KOPT-K1 (cell line): ENCODE measurements around the gene ZBTB21.
"Not testable (repeated sequence)": the region's sequence is repeated elsewhere in the genome, so short reads cannot be mapped to it uniquely, and the experiment has no call there.

Experiments
- H3K27ac ChIP-seq: fragments of 200-600 bp; sonication (generic); 2 replicates; pipeline ENCODE4 v1.5.1; 2016; ENCODE audit warnings: antibody characterized with exemption, mild to moderate bottlenecking, low read depth, low read length; ENCODE audit not compliant: poor library complexity, severe bottlenecking
- H3K36me3 ChIP-seq: fragments of 200-600 bp; sonication (generic); 2 replicates; pipeline ENCODE4 v1.5.1; 2017; ENCODE audit warnings: antibody characterized with exemption, mild to moderate bottlenecking, low read length, moderate library complexity; ENCODE audit not compliant: insufficient read depth
- H3K9me3 ChIP-seq: fragments of 200-600 bp; sonication (generic); 2 replicates; pipeline ENCODE4 v1.5.1; 2017; ENCODE audit warnings: antibody characterized with exemption, low read length, mild to moderate bottlenecking; ENCODE audit not compliant: insufficient read depth, poor library complexity, severe bottlenecking

Gene ZBTB21

DNA sequence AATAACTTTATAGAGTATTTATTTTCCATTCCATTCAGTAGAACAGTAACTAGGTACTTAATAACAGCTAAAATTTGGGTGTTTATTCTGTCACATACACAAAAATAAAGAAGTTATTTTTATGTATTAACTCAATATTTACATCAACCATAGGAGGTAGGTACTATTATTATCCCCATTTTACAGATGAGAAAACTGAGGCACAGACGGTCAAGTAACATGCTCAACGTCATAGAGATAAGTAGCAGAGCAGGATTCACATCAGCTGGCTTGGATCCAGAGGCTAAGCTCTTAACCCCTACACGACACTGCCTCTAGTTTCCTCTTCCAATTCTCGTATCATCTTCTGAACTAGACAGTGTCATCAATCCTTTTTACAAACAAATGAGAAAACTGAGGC lies 9.3 kb downstream of the ZBTB21 start:
- H3K27ac ChIP-seq, result no peak overlapping the region
- H3K36me3 ChIP-seq, result peaks cover 79% of the 10 kb centered on the region

DNA sequence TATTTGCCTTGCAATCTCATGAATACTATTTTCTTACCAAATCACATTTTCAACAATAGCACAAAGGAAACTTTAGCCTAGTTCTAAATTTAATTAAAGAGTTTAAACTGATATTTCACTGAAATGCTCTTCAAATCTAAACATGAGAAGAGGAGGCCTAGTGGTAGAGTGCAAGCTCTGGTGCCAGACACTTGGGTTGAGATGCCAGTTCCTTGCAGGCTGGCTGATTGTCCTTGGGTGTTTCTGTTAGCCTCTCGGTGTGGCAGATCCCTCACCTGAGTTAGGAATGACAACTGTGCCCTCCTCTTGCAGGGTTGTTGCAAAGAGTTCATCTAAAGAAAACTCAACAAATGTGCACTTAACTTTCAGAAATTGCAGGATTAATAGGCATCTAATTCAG lies 12.5 kb downstream of the ZBTB21 start:
- Histone ChIP-seq H3K27ac (no peak overlapping the region), H3K36me3 (peaks cover 96% of the 10 kb centered on the region)

More for the DNA sequence above, 9.3 kb downstream of the ZBTB21 start:
- H3K9me3 ChIP-seq, result peaks cover 20% of the 10 kb centered on the region

DNA sequence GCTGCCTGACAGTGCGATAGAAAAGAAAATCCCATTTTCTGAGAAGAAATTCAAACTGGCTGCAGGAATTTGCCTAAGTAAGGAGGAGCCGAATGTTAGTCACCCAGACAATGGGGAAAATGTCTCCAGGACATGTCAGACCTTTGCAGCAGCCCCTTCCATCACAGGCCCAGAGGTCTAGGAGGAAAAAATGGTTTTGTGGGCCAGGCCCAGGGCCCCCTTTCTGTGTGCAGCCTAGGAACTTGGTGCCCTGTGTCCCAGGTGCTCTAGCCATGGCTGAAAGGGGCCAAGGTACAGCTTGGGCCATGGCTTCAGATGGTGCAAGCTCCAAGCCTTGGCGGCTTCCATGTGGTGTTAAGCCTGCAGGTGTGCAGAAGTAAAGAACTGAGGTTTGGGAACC lies 14.6 kb downstream of the ZBTB21 start:
- Histone ChIP-seq H3K9me3 (peaks cover 30% of the 10 kb centered on the region), H3K27ac (no peak overlapping the region), H3K36me3 (peaks cover 98% of the 10 kb centered on the region)

More for the DNA sequence above, 12.5 kb downstream of the ZBTB21 start:
- peaks cover 30% of the 10 kb centered on the region for H3K9me3 ChIP-seq

DNA sequence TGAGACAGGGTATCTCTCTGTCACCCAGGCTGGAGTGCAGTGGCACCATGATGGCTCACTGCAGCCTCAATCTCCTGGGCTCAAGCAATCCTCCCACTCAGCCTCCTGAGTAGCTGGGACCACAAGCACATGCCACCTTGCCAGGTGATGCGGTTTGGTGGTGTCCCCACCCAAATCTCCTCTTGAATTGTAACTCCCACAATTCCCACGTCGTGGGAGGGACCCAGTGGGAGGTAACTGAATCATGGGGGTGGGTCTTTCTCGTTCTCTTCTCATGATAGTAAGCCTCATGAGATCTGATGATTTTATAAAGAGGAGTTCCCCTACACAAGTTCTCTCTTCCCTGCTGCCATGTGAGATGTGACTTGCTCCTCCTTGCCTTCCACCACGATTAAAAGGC lies 15.5 kb downstream of the ZBTB21 start:
- peaks cover 30% of the 10 kb centered on the region for H3K9me3 ChIP-seq
- H3K36me3 ChIP-seq, result peaks cover 91% of the 10 kb centered on the region
- H3K27ac ChIP-seq, result not testable (repeated sequence)

DNA sequence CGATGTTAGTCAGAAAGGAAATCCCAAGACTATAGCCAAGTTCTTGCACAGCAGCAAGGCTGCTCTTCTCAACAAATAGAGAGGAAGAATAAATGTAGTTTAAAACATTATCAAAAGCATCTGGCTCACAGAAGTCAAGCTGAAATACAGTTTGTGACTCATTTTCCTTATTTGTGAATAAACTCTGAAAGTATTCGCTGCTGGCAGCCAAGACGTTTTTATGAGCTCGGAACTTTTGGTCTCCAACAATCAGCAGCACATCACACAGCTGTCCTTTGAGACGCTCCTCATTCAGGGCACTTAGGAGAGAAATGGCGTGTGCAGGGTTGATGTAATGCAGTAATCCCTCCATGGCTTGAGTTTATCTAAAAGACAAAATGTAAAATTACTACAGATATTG lies 16.4 kb downstream of the ZBTB21 start:
- Histone ChIP-seq H3K9me3 (peaks cover 30% of the 10 kb centered on the region), H3K27ac (no peak overlapping the region), H3K36me3 (peaks cover 82% of the 10 kb centered on the region)

DNA sequence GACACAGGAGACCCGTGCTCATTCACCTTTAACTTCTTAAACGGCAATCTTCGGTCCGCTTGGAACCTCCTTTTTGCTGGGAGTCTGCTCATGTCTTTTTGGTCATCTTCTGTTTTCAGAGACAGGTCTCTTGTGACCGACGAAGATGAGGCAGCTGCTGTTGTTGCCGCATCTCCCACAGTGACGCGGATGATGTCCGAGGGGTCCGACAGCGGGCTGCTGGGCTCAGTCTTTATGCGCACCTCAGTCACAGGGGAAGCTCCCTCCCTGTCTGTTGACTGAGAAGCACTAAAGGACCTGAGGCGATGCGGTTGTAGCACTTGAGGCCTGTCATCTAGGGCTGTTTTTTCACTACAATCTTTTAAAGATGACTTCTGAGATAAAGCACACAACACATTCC lies 17.6 kb downstream of the ZBTB21 start:
- Histone ChIP-seq H3K9me3 (peaks cover 26% of the 10 kb centered on the region), H3K36me3 (peaks cover 71% of the 10 kb centered on the region)

DNA sequence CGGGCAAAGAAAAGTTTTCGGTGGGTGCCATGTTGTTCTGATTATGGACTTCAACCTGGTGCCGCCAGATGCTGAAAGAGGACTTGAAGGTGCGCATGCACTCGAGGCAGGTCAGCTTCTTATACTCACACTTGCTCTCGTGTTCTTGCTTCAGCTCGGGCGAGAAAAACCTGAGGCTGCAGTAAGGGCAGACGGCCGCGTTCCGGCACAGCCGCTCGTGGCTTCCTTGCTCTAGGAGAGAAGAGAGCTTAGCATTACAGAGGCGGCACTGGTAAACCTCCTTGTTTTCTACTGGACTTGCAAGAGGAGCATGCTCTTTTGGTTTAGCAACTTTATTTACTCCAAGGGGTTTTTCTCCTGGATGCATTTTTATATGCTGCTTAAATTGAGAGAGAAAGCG lies 18.5 kb downstream of the ZBTB21 start:
- H3K36me3 ChIP-seq, result peaks cover 62% of the 10 kb centered on the region
- peaks cover 18% of the 10 kb centered on the region for H3K9me3 ChIP-seq
- H3K27ac ChIP-seq, result no peak overlapping the region

More for the DNA sequence above, 17.6 kb downstream of the ZBTB21 start:
- no peak overlapping the region for H3K27ac ChIP-seq

DNA sequence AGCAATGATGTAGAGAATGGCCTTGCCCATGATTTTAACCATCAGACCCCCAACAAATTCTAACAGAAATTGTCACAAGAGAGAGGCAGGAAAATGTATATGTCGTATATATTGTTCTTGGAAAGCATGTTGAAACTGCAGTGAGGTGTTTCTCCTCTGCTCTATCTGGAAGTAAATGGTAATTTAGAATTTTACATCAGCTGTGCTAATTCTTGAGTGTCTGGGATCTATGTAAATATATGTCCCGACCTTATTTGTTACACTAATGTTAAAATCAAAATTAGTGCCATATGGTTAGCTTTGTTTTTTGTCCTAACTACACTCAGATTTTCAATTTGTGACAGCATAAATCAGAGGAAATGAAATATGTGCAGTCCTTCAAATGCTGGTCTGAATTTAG lies 20.5 kb downstream of the ZBTB21 start:
- Histone ChIP-seq H3K27ac (no peak overlapping the region), H3K36me3 (peaks cover 43% of the 10 kb centered on the region), H3K9me3 (no peaks in the 10 kb centered on the region)

DNA sequence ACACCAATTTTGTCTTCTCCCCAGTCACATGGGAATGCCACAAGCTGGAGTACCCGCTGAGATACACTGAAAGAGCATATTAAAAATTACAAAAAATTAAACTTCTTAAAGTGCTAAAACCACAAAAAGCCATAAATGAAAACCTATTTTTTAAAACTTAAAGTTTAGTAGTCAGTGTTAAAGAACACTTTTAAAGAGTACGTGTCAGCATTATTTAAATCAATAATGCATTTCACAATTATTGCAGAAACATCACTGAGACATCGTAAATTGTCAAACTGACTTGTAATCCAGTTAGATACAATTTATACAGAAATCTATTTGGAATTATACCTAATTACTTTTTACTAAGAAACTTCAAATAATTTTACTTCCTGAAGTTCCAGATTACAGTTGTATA lies 22.9 kb downstream of the ZBTB21 start:
- Histone ChIP-seq H3K9me3 (no peaks in the 10 kb centered on the region), H3K27ac (no peak overlapping the region), H3K36me3 (peaks cover 20% of the 10 kb centered on the region)

DNA sequence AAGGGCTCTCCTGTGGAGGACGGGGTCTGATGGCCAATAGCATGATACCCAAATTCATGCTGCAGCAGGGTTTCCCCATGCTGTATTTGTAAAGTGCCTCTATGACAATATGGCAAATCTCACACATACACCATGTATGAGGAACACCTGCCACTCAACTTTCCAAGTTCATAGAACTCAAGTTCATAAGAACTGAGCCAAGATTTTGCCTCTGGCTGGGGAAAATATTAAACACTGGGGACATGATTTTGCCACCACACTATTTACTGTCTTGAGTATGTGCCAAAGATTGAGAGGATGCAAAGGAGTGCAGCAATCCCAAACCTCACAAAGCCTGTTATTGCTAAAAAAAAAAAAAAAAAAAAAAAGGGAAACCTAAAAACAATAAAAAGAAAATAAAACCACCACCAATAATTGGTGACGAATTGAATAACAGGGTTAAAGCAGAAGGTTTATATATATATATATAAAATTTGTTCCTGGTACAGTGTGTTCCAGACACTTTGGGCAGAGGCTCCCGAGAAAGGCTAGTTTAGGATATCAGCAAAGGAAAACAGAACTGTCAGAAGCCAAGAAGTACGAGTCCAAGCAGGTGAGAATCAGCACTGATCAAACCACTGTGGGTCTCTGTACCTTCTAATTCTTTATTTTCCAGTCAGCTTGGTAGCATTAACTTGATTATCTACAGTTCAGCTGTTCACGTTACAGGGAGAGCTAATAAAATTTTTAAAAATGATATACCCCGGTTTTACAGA lies 24.3 kb downstream of the ZBTB21 start:
- H3K36me3 ChIP-seq, result peaks cover 6% of the 10 kb centered on the region
- no peaks in the 10 kb centered on the region for H3K9me3 ChIP-seq
- H3K27ac ChIP-seq, result no peak overlapping the region

DNA sequence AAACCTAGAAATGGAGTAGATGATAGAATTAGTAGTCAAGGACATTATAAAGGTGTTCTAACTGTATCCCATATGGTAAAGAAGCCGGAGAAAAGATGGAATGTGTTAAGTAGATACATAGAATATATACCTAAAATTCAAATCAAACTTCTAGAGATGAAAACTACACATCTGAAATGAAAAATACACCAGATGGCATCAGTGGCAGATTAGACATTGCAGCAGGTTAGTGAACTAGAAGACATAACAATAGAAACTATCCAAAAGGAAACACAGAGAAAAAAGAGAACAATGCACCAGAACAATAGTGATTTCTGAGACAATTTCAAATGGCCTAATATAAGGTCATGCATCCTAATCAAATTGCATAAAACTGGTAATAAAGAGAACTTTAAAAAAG lies 26.9 kb downstream of the ZBTB21 start:
- peaks cover 11% of the 10 kb centered on the region for H3K9me3 ChIP-seq
- H3K27ac ChIP-seq, result no peak overlapping the region

DNA sequence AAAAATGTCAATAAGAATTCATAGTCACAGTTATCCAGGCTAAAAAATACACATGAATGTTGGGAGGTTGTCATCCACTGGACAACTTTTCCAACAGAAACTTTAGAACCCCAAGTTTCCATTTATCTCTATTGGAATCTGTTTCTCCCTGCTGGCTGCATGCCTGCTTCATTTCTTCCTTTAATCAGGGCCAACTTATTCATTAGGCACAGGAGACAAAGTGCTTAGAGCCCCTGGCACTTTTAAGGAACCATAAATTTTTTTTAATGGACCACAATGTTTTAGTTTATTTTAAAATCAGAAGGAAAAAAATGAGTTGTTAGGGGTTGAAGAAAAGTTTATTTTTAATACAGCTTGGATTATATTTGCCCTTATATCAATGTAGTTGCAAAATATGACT lies 29.6 kb downstream of the ZBTB21 start:
- Histone ChIP-seq H3K27ac (no peak overlapping the region), H3K36me3 (no peaks in the 10 kb centered on the region), H3K9me3 (peaks cover 11% of the 10 kb centered on the region)

More for the DNA sequence above, 26.9 kb downstream of the ZBTB21 start:
- no peaks in the 10 kb centered on the region for H3K36me3 ChIP-seq

DNA sequence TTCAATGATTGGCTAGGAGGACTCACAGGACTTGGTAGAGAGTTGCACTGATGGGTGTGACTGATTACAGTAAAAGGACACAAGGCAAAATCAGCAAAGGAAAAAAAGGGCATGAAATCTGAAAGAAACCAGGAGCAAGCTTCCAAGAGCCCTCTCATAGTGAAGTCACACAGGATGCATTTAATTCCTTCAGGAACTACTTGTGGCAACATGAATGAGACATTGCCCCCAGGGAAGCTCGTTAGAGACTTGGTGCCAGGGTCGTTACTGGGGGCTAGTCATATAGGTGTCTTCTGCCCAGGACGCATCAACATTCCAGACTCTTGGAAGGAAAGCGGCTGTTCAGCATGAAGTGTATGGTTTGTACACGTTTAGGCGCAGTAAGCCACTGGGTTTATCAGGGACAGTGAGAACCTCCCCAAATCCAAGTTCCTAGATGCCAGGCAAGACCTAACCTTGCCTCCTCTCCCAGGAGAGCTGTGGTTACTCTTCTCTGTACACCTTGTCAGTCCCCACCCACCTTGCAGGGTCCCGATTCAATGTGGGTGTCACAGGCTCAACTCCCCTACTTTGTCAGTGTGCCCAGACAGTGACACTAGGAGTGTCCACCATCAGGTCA lies 30.3 kb downstream of the ZBTB21 start:
- peaks cover 11% of the 10 kb centered on the region for H3K9me3 ChIP-seq
- no peak overlapping the region for H3K27ac ChIP-seq
- H3K36me3 ChIP-seq, result no peaks in the 10 kb centered on the region

DNA sequence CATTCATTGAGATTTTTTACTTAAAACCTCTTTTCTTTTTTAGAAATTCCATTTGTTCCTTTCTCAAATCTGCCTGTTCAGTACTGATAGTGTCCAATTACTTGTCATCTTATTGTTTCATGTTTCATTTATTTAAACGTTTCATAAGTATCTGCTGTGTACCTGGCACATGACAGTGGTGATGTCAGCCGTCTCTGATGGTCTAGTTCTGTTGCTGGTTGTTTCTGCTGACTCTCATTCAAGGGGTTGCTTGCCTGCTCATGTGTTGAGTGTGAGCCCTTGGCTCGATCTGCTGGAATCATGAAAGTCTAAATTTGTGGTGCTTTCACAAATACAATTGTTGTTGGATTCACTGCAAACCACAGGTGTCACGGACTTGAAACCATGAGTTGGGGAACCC lies 30.8 kb downstream of the ZBTB21 start:
- H3K27ac ChIP-seq, result no peak overlapping the region
- H3K9me3 ChIP-seq, result peaks cover 11% of the 10 kb centered on the region
- H3K36me3 ChIP-seq, result no peaks in the 10 kb centered on the region

DNA sequence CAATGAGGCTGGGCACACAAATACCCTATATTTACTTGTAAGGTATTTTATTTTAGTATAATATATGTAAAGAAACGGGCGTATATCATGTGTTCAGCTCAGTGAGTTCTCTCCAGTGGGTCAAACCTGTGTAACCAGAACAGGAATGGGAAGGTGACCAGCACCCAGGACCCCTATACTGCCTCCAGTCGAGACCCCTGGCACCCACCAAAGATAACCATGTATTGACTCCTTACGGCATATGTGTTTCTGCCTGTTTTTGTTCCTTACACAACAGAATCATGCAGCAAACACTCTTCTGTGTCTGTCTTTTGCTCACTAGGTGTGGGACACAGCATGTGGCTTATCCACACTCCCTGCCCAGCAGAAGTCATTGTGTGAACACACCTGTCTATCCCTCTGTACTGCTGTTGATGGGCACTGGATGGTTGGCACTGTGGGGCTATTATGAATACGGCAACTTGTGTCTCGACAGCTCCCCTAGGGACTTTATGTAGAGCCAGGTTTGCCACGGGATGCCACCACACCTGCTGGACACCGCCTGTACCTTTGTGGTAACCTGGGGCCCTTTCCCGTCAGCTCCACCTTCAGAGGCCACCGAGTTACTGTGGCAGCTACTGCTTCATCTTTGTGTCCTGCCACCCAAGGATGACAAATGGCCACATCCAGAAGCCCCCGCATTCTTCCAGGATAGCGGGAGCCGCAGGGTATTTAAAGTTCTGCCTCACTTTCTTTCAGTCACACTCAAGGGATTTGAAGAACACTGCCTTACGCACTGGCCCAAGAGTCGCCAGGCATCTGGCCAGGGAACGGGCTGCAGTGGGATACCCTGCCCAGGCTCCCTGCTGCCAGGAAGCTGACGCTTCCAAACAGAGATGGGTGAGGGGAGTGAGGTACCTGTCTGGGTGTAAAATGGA lies 32.9 kb downstream of the ZBTB21 start:
- Histone ChIP-seq H3K9me3 (peaks cover 23% of the 10 kb centered on the region), H3K36me3 (no peaks in the 10 kb centered on the region), H3K27ac (no peak overlapping the region)
